MM.1S (cell line): ENCODE data around the gene GP5.

Experiments used
- DNase-seq: peaks from one replicate; pipeline ENCODE4 v3.0.0-alpha.2; 2015
- H2AFZ ChIP-seq: fragments of 300-600 bp; sonication (generic); 2 replicates; pipeline ENCODE4 v1.6.0; 2016; ENCODE audit warnings: antibody characterized with exemption, low read length
- H3F3A ChIP-seq: fragments of 300-600 bp; sonication (generic); 2 replicates; pipeline ENCODE4 v1.6.1; 2016; ENCODE audit warnings: mild to moderate bottlenecking, antibody characterized with exemption, low read length, moderate library complexity, mixed read lengths; ENCODE audit not compliant: insufficient read depth
- H3K27ac ChIP-seq: fragments of 300-600 bp; sonication (generic); 2 replicates; pipeline ENCODE4 v1.5.1; 2016; ENCODE audit warnings: mild to moderate bottlenecking, low read length
- H3K27me3 ChIP-seq: fragments of 300-600 bp; sonication (generic); replicated peaks from 2 replicates; pipeline ENCODE4 v1.6.0; 2016; ENCODE audit warnings: low read length; ENCODE audit not compliant: insufficient read depth
- H3K36me3 ChIP-seq: fragments of 300-600 bp; sonication (generic); replicated peaks from 2 replicates; pipeline ENCODE4 v1.6.1; 2016; ENCODE audit warnings: mild to moderate bottlenecking, low read length, mixed read lengths; ENCODE audit not compliant: insufficient read depth
- H3K4me1 ChIP-seq: fragments of 300-600 bp; sonication (generic); 2 replicates; pipeline ENCODE4 v1.6.1; 2016; ENCODE audit warnings: low read length, mixed read lengths
- H3K4me2 ChIP-seq: fragments of 300-600 bp; sonication (generic); 2 replicates; pipeline ENCODE4 v1.6.0; 2016; ENCODE audit warnings: low read depth, low read length
- H3K4me3 ChIP-seq: fragments of 300-600 bp; sonication (generic); 2 replicates; pipeline ENCODE4 v1.5.1; 2016; ENCODE audit warnings: low read length, mixed read lengths
- H3K79me2 ChIP-seq: fragments of 300-600 bp; sonication (generic); 2 replicates; pipeline ENCODE4 v1.6.1; 2016; ENCODE audit warnings: mixed run types, low read length, mixed read lengths
- H3K9ac ChIP-seq: fragments of 300-600 bp; sonication (generic); 2 replicates; pipeline ENCODE4 v1.6.1; 2016; ENCODE audit warnings: low read length, mixed read lengths
- H3K9me2 ChIP-seq: fragments of 300-600 bp; sonication (generic); replicated peaks from 2 replicates; pipeline ENCODE4 v1.6.1; 2016; ENCODE audit warnings: mild to moderate bottlenecking, low read length, mixed read lengths; ENCODE audit not compliant: insufficient read depth
- H3K9me3 ChIP-seq: fragments of 300-600 bp; sonication (generic); replicated peaks from 2 replicates; pipeline ENCODE4 v1.6.1; 2016; ENCODE audit warnings: mild to moderate bottlenecking, low read length, mixed read lengths; ENCODE audit not compliant: insufficient read depth
- H4K20me1 ChIP-seq: fragments of 300-600 bp; sonication (generic); 2 replicates; pipeline ENCODE4 v1.6.1; 2016; ENCODE audit warnings: mild to moderate bottlenecking, low read length, moderate library complexity, mixed read lengths; ENCODE audit not compliant: insufficient read depth
- CTCF ChIP-seq: fragments of 300-600 bp; sonication (generic); IDR thresholded peaks from 2 replicates; pipeline ENCODE4 v1.5.1; 2016; ENCODE audit warnings: antibody characterized with exemption, low read length, mixed read lengths
- EZH2 ChIP-seq: fragments of 300-600 bp; sonication (generic); optimal IDR thresholded peaks from 2 replicates; pipeline ENCODE3; 2017; ENCODE audit warnings: low read depth, mild to moderate bottlenecking, antibody characterized with exemption, low read length, mixed read lengths
- EZH2phosphoT487 ChIP-seq: fragments of 300-600 bp; sonication (generic); IDR thresholded peaks from 2 replicates; pipeline ENCODE4 v1.6.1; 2018; ENCODE audit warnings: antibody characterized with exemption, low read length

The GP5 gene

GRCh38 chr3:194407423-194407822 is 8.4 kb upstream of the GP5 start:
- H3K27ac ChIP-seq = no peak overlapping the region

GRCh38 chr3:194405766-194406165 is 6.7 kb upstream of the GP5 start:
- Histone ChIP-seq H3K27me3 (no peaks in the 10 kb centered on the region), H3K9me2 (no peaks in the 10 kb centered on the region), H3K9ac (no peak overlapping the region), H3F3A (no peaks in the 10 kb centered on the region), H3K27ac (no peak overlapping the region), H3K4me2 (no peak overlapping the region), H2AFZ (no peak overlapping the region), H3K79me2 (no peaks in the 10 kb centered on the region), H3K4me3 (no peak overlapping the region), H3K36me3 (no peaks in the 10 kb centered on the region; the same call in 1 of the 2 replicates), H3K9me3 (no peaks in the 10 kb centered on the region), H3K4me1 (no peaks in the 10 kb centered on the region), H4K20me1 (0 out of 2 replicates have a peak, but pooled peaks cover 4% of the 10 kb centered on the region)
- TF ChIP-seq EZH2phosphoT487 (no peak), CTCF (no peak), EZH2 (no peak)
- DNase-seq = no peak

More at GRCh38 chr3:194407423-194407822, 8.4 kb upstream of the GP5 start:
- Histone ChIP-seq H3K27me3 (no peaks in the 10 kb centered on the region), H3K4me1 (no peaks in the 10 kb centered on the region), H4K20me1 (0 out of 2 replicates have a peak, but pooled peaks cover 4% of the 10 kb centered on the region), H3K9me2 (no peaks in the 10 kb centered on the region), H2AFZ (no peak overlapping the region), H3K4me3 (no peak overlapping the region), H3K9ac (no peak overlapping the region), H3F3A (no peaks in the 10 kb centered on the region), H3K4me2 (no peak overlapping the region), H3K79me2 (no peaks in the 10 kb centered on the region), H3K36me3 (no peaks in the 10 kb centered on the region; the same call in 1 of the 2 replicates), H3K9me3 (no peaks in the 10 kb centered on the region)
- no peak for DNase-seq
- TF ChIP-seq CTCF (no peak), EZH2 (no peak), EZH2phosphoT487 (no peak)

GRCh38 chr3:194404365-194405140 is 5.5 kb upstream of the GP5 start:
- H3K4me2 ChIP-seq = no peak overlapping the region
- H3K36me3 ChIP-seq = no peaks in the 10 kb centered on the region; the same call in 1 of the 2 replicates
- no peaks in the 10 kb centered on the region; the same call in 1 of the 2 replicates for H3K27me3 ChIP-seq
- no peak overlapping the region for H3K4me3 ChIP-seq
- no peaks in the 10 kb centered on the region for H3K9me3 ChIP-seq
- no peak overlapping the region for H2AFZ ChIP-seq
- TF ChIP-seq EZH2 = no peak
- peak; percentile 83 for TF ChIP-seq CTCF
- H3K9ac ChIP-seq = no peak overlapping the region
- H3K79me2 ChIP-seq = no peaks in the 10 kb centered on the region
- no peaks in the 10 kb centered on the region for H3K4me1 ChIP-seq
- H3K9me2 ChIP-seq = no peaks in the 10 kb centered on the region
- 0 out of 2 replicates have a peak, but pooled peaks cover 4% of the 10 kb centered on the region for H4K20me1 ChIP-seq
- no peak overlapping the region for H3K27ac ChIP-seq
- DNase-seq = peak; percentile 59
- H3F3A ChIP-seq = no peaks in the 10 kb centered on the region
